ENCODE results near the gene CSAD.
"Not testable (repeated sequence)": the region's sequence is repeated elsewhere in the genome, so short reads cannot be mapped to it uniquely, and the experiment has no call there.

The CSAD gene

DNA sequence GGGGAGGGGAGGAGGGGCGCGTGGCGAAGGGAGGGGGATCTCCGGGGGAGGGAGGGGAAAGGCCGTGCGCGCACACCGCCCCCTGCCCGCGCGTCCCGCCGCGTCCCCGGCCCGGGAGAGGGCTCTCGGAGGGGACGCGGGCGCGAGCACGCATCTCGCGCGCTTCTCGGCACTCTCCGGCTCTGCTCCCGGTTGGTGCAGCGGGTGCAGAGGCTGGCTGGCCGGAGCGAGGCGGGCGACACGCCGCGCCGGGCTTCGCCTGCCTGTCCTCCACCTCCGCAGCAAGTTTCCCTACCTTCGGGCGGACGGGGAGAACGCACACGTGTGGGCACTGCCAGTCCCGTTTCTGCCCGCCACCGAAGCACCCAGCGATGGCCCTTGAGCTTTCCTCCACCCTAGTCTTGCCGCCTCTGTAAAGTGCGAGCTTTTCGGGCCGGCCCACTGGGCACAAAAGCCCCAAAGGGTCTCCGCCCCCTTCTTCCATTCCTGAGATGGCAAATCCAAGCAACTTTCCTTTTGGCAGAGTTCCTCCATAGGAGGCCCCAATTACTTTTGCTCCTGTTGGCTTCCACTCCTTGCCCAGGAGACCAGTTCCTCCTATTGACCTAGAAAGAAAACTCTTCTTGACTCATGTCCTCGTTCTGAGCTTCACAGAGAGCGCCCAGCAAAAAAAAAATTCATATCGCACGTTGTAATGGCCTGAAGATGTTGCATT, 363 bp upstream of the CSAD start:
- H3K27me3 ChIP-seq, result no peaks in the 10 kb centered on the region
- peak overlapping the region; percentile 77 for H3K4me3 ChIP-seq (ENCODE audit: low read depth, low read length)
- TF ChIP-seq, protein P1, sequence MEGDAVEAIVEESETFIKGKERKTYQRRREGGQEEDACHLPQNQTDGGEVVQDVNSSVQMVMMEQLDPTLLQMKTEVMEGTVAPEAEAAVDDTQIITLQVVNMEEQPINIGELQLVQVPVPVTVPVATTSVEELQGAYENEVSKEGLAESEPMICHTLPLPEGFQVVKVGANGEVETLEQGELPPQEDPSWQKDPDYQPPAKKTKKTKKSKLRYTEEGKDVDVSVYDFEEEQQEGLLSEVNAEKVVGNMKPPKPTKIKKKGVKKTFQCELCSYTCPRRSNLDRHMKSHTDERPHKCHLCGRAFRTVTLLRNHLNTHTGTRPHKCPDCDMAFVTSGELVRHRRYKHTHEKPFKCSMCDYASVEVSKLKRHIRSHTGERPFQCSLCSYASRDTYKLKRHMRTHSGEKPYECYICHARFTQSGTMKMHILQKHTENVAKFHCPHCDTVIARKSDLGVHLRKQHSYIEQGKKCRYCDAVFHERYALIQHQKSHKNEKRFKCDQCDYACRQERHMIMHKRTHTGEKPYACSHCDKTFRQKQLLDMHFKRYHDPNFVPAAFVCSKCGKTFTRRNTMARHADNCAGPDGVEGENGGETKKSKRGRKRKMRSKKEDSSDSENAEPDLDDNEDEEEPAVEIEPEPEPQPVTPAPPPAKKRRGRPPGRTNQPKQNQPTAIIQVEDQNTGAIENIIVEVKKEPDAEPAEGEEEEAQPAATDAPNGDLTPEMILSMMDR (IDR thresholded peaks at IDR 0.05; ENCODE audit: low read depth, low read length), result no peak
- DNase-seq, result peak; percentile 87
- H3K36me3 ChIP-seq, result peaks cover 44% of the 10 kb centered on the region
- no peaks in the 10 kb centered on the region for H3K4me1 ChIP-seq
- no peaks in the 10 kb centered on the region for H3K9me3 ChIP-seq

DNA sequence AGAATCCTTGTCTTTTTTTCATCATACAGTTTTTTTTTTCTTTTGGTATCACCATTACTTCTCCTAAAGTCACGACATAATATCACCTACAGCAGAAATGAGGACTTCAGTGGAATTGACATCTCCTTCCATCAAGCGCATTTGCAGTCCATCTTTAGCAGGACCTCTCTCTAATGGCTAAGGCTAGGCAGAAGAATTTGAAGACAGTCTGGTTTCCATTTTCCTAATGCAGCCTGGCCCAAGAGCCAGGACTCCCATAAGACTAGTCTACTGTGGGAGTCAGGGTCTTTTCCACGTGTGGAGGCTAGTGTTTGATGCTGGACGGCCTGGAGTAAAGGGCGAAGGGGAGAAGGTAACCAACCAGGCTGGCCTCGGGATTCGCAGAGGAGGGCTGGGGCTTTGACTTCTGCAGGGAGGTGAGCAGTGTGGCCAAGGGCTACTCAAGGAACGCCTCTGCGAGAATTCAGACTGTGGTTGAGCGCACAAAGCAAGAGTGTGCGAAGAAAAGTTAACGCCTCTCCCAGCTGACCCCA, 972 bp downstream of the CSAD start:
- no peak for DNase-seq
- Histone ChIP-seq H3K9me3 (no peaks in the 10 kb centered on the region), H3K27me3 (no peaks in the 10 kb centered on the region), H3K36me3 (peaks cover 30% of the 10 kb centered on the region), H3K4me3 (ENCODE audit: low read depth, low read length) (peak overlapping the region; percentile 77), H3K4me1 (peaks cover 7% of the 10 kb centered on the region)
- TF ChIP-seq, protein P1 (IDR thresholded peaks at IDR 0.05; ENCODE audit: low read depth, low read length), result no peak

DNA sequence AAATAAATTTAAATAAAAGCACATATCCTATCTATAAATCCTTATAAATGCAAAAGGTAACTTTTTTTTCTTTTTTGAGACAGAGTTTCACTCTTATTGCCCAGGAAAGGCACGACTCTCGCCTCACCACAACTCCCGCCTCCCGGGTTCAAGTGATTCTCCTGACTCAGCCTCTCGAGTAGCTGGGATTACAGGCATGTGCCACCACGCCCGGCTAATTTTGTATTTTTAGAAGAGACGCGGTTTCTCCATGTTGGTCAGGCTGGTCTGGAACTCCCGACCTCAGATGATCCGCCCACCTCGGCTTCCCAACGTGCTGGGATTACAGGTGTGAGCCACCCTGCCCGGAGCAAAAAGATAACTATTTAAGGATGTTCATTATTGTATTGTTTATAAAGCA, 1.9 kb downstream of the CSAD start:
- not testable (repeated sequence) for DNase-seq; H3K9me3 ChIP-seq; H3K4me1 ChIP-seq; H3K4me3 ChIP-seq (ENCODE audit: low read depth, low read length); H3K27me3 ChIP-seq
- peaks cover 21% of the 10 kb centered on the region for H3K36me3 ChIP-seq

DNA sequence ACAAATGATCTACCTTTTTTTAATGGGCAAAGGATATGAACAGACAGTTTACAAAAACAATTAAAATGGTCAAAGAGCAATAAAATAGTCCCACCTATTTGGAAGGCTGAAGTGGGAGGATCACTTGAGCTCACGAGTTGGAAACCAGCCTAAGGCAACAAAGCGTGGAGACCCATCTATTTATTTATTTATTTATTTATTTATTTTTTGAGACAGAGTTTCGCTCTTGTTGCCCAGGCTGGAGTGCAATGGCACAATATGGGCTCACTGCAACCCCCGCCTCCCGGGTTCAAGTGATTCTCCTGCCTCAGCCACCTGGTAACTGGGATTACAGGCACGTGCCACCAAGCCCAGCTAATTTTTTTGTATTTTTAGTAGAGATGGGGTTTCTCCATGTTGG, 3.3 kb downstream of the CSAD start:
- not testable (repeated sequence) for H3K9me3 ChIP-seq; H3K27me3 ChIP-seq; H3K4me1 ChIP-seq; H3K4me3 ChIP-seq (ENCODE audit: low read depth, low read length); DNase-seq
- H3K36me3 ChIP-seq, result peaks cover 11% of the 10 kb centered on the region

DNA sequence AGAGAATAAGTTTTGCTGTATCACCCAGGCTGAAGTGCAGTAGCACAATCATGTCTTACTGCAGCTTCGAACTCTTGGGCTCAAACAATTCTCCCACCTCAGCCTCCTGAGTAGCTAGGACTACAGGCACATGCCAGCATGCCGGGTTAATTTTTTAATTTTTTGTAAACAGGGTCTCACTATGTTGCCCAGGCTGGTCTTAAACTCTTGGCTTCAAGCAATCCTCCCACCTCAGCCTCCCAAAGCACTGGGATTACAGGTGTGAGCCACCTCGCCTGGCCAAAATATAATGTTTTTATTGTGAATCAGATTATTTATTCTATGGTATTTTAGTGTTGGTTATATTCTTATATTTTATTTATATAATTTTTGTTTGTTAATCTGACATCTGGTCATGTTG, 4.0 kb downstream of the CSAD start:
- H3K27me3 ChIP-seq, result no peaks in the 10 kb centered on the region

DNA sequence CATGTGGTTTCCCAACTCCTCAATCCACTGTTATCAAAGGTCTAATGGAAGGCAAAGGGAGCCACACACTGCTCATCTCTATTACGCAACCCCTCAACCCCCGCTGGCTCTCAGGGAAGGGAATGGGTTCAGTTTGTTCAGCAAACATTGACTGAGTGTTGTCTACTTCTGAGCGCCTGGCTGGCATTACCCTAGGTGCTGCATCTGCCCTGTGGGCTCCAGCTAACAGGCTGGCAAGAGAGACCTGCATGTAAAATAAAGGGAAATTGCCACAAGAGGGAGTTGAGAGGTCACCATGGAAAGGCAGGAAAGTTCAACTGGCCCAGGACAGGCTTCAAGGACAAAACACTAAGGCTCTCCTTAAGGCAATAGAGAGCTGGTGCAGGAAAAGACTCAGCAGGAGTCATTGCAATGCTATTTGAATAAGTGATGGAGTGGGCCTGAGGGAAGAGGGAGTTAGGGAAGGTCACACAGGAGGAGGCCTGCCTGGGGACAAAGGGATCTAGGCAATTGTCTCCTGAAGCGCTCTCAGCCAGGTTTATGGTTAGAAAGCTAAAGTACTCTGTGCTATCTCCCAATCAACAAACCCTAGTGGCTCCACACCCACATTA, 5.7 kb downstream of the CSAD start:
- TF ChIP-seq, protein P1 (IDR thresholded peaks at IDR 0.05; ENCODE audit: low read depth, low read length), result peak; percentile 50
- H3K36me3 ChIP-seq, result no peaks in the 10 kb centered on the region
- DNase-seq, result no peak
- no peaks in the 10 kb centered on the region for H3K27me3 ChIP-seq
- H3K9me3 ChIP-seq, result no peaks in the 10 kb centered on the region; the same call in 1 of the 2 replicates
- H3K4me3 ChIP-seq (ENCODE audit: low read depth, low read length), result no peak overlapping the region
- H3K4me1 ChIP-seq, result peaks cover 26% of the 10 kb centered on the region

More for the DNA sequence above, 4.0 kb downstream of the CSAD start:
- H3K4me1 ChIP-seq, result peaks cover 16% of the 10 kb centered on the region
- DNase-seq, result no peak
- H3K9me3 ChIP-seq, result no peaks in the 10 kb centered on the region
- no peak overlapping the region for H3K4me3 ChIP-seq (ENCODE audit: low read depth, low read length)
- H3K36me3 ChIP-seq, result peaks cover 4% of the 10 kb centered on the region
- TF ChIP-seq, protein P1 (IDR thresholded peaks at IDR 0.05; ENCODE audit: low read depth, low read length), result no peak

DNA sequence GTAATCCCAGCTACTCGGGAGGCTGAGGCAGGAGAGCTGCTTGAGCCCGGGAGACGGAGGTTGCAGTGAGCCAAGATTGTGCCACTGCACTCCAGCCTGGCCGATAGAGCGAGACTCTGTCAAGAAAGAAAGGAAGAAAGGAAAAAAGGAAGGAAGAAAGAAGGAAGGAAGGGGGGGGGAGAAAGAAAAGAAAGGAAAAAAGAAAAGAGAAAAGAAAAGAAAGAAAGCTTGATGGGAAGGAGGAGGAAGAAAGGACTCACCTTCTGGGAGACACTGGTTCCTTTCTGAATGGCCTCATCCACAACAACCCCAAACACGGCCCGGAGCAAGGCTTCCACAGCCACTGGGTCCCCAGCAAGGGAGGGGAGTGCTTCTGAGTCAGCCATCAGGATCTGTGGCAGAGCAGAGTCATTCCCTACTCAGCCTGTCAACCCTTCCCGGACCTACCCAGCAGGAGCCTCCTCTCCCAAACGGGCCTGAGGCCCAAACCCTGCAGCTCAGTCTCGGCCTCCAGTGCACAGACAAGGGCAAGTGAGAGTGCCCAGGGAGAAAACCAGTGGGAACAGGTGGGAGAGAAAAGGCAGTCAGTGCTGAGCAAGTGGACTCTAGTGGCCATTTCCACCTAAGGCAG, 7.5 kb downstream of the CSAD start:
- TF ChIP-seq, protein P1 (IDR thresholded peaks at IDR 0.05; ENCODE audit: low read depth, low read length), result no peak
- no peaks in the 10 kb centered on the region for H3K36me3 ChIP-seq
- no peaks in the 10 kb centered on the region; the same call in 1 of the 2 replicates for H3K9me3 ChIP-seq
- no peaks in the 10 kb centered on the region for H3K27me3 ChIP-seq
- H3K4me1 ChIP-seq, result peaks cover 26% of the 10 kb centered on the region
- no peak for DNase-seq
- H3K4me3 ChIP-seq (ENCODE audit: low read depth, low read length), result no peak overlapping the region

Measured in BE2C (cell line).